DLD1 (cell line): ENCODE results near the gene CAP1.
"Not testable (repeated sequence)": the region's sequence is repeated elsewhere in the genome, so short reads cannot be mapped to it uniquely, and the experiment has no call there.

Source experiments
- in situ Hi-C: cut with HindIII; loops from 2 replicates; pipeline ENCODE4 v1.10.0; 2017; ENCODE audit warnings: low sequenced_read_pairs

CAP1 gene, protein sequence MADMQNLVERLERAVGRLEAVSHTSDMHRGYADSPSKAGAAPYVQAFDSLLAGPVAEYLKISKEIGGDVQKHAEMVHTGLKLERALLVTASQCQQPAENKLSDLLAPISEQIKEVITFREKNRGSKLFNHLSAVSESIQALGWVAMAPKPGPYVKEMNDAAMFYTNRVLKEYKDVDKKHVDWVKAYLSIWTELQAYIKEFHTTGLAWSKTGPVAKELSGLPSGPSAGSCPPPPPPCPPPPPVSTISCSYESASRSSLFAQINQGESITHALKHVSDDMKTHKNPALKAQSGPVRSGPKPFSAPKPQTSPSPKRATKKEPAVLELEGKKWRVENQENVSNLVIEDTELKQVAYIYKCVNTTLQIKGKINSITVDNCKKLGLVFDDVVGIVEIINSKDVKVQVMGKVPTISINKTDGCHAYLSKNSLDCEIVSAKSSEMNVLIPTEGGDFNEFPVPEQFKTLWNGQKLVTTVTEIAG

DNA sequence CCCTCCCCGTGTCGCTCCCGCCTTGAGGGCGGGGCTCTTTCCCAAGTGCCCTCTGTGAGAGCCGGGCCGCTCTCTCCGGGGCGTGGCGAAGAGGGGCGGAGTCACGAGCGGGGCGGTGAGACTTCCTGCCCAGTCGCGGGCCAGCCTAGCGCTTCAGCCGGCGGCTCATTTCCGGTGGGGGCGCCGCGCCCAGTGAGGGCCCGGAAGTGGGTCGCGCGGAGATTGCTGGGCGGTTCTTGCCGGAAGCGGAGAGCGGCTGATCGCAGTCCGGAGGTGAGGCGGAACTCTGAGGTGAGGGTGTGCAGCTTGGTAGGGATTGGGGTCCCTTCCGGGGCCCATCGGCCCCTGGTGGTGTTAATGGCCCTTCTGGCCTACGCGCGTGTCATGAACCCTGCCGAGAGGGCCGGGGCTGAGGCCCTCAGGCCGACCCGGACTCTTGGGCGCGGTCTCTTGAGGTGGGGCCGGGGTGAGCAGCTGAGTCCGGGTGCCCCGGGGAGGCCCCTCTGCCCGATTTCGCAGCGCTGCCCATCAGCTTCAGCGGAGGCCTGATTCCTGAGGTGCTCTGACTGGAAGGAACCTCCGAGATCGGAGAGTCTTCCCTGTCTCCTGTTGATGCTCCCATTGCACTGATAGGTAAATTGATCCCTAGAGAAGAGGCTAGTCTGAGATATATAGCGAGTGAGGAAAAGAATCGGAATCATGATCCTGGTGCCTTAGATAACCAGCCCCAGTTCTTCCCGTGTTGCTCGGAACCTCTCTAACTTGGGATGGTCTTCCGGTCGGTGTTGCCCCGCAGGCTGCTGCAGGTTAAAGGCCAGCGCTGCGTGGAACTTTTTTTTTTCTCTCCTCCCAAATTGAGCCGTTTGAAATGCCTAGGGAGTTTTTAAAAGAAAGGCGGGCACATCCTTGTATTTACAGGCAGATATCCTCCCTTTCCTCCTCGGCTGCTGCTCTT lies at the start of gene CAP1:
Gene CAP1, plus strand, starts transcription at position 219 of the 955 bp plus-strand sequence. CDS start 18,618 bp downstream, outside the sequence.
- in situ Hi-C loops = no loop called here

DNA sequence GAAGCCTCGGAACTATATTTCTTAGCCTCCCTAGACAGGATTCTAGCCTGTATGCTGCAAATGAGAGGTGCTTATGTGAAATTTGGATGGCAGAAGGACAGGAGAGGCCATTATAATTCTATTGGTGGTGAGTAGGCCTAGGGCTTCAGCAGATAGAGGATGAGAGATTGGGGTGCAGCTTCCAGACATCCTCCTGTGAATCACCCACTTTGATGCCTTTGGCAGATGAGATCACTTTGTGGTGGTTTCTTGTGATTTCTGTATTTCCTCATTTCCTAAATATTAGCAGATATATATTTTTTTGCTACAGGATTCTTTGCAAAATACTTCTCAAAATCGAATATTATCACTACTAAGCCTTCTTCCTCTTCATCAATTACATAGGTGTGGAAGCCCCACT lies 48.3 kb upstream of the CAP1 start:
- in situ Hi-C loops = no loop called here

DNA sequence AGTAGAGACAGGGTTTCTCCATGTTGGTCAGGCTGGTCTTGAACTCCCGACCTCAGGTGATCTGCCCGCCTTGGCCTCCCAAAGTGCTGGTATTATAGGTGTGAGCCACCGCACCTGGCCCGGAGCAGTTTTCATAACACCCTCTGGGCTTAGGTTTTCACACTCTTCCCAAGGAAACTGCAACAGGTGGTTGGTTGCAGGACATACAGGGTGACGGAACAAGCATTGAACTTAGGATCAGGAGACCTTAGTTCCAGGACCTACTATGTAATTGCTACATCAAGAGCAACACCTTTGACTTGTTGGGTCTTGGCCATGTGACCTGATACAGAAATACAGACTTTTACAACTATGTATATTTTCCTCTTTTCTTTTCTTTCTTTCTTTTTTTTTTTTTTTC lies 47.6 kb upstream of the CAP1 start:
- in situ Hi-C loops = no loop called here

DNA sequence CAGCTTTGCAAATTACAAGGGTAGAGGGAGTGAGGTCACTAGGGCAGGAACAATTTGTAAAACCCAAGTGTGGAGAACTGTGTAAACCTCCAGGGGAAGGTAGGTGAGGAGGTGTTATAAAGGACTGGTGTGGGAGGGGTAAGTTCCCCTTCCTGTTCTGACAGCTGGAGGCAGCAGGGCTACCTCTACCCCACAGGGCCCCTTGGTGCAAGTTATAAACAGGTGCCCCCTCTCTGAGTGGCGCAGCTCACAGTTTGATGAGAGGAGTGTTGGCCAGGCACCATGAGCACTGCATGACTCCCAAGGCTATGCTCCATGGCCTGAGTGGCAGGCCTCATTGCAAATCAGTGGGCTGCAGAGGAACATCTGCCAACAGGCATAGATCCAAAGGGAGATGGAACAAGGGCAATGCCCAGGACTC lies 44.5 kb upstream of the CAP1 start:
- in situ Hi-C loops = no loop called here

DNA sequence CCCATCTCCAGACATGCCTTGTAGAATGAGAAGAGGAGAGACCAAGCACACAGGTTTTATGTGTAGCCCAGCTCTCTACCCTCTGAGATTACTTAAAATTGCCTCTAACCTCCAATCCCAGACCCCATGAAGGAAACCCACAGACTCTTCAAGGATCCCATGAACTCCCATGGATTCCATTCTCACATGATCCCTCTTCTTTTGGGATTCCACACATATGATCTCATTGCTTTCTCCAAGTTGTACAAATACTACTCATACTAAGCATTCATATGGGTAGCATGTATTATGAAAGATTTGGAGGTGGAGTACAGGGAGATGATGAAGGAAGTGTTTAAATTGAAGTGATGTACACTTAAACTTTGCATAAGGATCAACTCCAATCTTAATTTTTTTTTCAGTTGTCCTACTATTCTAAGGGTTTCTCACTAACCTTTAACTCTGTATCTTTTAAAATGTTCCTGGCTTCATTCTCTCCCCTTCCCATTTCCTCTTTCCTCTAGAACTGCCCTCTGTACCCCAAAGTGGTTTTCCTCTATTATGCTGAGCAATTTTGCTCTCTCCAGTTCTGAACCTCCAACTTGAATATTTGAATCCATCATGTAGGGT lies 44.0 kb upstream of the CAP1 start:
- in situ Hi-C loops = no loop called here

DNA sequence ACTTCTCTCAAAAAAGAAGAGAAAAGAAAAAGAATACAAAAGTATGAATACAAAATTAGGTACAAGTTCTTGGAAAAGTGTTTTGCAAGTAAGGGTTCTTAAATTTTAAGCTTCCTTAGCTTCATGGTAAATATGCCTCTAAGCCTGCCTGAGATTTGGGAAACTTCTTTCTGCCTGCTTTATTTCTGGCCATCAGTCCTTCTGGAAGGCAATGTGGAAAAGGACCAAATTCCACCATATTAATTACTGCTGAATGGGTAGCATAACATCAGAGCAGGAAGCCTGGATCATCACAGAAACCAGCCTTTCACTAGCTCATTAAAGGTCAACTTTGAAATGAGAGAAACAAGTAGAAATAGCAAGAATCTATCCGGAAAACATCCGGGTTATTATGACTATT lies 39.1 kb upstream of the CAP1 start:
- in situ Hi-C loops = no loop called here

DNA sequence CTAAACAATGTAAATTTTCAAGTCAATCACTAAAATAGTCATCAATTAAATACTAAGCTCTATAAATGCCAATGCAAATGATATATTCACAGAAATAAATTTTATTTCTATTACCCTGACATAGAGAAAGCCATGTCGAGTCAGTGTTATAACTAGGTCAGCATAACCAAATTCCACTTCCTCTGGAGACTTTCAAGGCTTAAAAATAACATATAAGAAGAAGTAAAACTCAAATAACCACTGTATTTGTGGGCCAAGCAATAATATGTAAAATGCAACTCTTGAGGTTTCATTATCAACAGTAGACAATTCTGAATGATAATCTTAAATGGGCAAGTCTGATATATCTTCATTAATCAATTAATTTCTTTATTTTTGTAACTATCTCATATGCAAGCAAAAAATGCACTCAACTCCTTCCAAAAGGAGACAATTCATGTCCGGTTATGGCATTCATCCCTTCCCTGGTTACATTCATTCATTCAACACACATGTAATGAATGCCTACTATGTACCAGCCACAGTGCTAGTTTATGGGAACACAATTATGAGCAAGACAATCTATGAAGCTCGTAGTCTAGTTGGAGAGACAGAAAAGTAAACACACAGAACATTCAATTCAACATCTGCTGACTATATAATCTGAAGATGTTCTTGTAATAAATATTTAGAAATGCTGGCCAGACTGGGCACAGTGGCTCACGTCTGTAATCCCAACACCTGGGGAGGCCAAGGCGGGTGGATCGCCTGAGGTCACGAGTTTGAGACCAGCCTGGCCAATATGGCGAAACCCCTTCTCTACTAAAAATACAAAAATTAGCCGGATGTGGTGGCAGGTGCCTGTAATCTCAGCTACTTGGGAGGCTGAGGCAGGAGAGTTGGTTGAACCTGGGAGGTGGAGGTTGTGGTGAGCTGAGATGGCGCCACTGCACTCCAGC lies 37.1 kb upstream of the CAP1 start:
- in situ Hi-C loops = no loop called here

DNA sequence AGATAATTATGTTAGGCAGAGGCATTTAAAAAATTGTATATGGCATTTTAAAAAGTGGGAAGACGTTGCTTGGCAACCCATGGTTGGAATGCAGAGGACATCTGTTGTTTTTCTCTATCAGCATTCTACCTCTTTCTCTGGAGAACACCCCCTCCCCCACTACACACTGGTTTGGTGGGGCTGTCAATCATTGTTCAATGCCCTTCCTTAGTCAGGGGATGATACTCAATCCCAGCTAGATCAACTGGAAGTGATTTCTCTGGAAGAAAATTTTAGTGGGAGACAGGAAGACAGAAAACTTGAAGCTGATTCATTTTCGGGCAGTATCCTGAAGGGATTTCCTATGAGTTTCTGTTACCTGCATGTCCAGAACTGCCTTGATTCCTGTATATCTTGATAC lies 35.7 kb upstream of the CAP1 start:
- in situ Hi-C loops = no loop called here

DNA sequence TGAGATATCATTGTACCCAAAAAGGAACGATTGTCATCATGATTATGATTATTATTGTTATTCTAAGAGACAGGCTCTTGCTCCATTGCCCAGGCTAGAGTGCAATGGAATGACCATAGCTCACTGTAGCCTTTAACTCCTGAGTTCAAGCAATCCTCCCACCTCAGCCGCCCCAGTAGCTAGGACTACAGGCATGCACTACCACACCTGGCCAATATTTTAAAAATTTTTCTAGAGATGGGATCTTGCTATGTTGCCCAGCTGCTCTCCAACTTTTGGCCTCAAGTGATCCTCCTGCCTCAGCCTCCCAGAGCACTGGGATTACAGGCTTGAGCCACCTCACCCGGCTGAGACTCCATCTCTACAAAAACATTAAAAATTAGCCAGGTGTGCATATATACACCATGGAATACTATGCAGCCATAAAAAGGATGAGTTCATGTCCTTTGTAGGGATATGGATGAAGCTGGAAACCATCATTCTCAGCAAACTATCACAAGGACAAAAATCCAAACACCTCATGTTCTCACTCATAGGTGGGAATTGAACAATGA lies 33.0 kb upstream of the CAP1 start:
- in situ Hi-C loops = not testable (repeated sequence)

DNA sequence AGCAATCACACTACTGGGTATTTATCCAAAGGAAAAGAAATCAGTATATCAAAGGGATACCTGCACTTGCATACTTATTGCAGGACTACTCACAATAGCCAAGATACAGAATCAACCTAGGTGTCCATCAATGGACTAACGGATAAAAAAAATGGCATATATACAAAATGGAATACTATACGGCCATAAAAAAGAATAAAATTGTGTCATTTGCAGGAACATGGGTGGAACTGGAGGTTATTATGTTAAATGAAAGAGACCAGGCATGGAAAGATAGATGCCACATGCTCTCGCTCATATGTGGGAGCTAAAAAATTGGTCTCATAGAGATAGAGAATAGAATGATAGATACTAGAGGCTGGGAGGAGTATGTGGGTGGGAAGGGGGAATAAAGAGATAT lies 29.3 kb upstream of the CAP1 start:
- in situ Hi-C loops = no loop called here

DNA sequence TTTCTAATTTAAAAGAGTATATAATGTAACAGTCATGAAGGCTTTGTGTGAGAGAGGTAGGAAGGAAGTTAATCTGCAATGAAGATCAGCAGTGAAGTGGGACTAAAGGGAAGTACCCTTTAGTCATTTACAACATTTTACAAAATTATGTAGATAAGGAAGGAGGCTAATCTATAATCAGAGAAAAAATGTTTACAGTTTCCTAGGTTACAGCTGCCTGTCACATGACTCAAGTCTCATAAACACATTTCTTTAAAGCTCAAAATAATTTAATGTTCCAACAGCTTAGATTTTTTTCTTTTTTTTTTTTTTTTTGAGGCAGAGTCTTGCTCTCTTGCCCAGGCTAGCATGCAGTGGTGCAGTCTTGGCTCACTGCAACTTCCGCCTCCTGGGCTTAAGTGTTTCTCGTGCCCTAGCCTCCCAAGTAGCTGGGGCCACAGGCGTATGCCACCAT lies 26.2 kb upstream of the CAP1 start:
- in situ Hi-C loops = no loop called here

DNA sequence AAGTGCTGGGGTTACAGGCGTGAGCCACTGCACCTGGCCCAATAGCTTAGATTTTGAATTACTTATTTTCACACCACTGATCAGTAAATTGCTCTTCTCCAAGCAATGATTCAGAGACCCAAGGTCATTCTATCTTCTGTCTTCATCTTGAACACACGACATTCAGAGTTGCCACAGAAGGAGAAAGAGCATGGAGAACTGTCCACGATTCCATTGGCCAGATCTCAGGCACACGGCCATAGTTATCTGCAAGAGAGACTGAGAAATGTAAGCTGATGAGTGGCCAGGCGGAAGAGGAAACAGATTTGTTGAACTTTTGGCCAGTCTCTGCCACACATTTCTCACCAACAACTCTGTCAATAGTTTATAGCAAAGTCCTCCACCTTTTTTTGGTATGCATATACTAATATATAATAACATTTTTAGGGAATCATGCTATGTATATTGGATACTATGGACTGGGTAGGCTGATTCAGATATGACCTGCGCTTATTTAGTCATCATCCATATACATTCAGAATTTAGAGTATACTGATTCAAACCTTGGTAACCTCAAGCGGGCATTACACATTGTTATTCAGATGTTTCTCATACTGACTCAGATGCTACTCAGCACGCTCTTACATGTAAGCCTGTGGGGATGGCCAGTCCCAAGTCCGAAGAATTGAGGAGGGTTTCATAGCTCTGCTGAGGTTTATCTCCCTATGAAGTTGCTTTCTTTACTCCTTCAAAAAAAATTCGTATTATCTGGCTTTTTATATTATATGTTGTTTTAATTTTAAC lies 25.5 kb upstream of the CAP1 start:
- in situ Hi-C loops = no loop called here

DNA sequence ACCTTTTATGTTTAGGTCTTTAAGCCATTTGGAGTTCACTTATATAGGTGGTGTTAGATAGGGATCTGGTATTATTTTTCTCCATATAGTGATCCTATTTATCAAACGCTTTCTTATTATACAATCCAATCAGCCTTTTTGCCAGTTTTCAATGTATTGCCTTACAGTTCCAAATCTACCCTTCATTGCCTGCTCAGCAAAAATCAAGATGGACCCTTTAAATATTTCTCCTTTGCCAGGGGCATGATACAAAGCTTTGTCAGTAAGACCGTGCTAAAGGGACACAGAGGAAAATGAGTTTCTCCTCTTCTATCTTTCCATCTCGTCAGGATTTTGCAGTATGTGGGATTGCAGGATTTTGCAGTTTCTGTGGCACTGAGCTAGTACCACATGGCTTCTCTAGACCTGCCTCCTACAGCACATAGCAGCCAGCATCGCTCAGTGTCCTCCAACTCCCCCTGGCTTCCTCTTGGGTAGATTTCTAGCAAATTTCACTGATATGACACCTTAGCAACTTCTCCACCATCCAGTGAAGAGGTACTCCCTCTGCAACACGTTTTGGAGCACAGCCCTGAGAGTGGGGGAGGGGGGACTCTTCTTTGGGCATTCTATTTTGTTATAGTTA lies 22.5 kb upstream of the CAP1 start:
- in situ Hi-C loops = no loop called here

DNA sequence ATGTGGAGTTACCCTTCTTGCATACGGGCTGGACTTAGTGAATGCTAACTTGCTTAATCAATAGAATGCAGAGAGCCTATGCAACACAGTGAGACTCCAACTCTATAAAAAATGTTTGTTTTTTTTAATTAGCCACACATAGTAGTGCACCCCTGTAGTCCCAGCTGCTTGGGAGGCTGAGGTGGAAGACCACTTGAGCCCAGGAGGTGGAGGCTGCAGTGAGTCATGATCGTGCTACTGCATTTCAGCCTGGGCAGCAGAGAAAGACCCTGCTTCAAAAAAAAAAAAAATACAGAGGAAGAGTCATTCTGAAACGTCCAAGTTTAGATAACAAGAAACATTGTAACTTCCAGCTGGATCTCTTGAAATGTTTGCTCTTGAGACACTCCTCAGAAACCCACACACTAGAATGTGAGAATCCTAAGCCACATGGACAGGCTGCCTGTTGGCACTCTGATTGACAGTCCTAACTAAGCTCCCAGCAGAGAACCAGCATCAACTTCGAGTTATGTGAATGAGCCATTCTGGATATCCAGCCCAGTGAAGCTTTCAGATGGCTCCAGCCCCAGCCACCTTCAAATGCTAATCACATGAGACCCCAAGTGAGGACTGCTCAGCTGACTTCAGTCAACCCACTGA lies 20.0 kb upstream of the CAP1 start:
- in situ Hi-C loops = no loop called here

DNA sequence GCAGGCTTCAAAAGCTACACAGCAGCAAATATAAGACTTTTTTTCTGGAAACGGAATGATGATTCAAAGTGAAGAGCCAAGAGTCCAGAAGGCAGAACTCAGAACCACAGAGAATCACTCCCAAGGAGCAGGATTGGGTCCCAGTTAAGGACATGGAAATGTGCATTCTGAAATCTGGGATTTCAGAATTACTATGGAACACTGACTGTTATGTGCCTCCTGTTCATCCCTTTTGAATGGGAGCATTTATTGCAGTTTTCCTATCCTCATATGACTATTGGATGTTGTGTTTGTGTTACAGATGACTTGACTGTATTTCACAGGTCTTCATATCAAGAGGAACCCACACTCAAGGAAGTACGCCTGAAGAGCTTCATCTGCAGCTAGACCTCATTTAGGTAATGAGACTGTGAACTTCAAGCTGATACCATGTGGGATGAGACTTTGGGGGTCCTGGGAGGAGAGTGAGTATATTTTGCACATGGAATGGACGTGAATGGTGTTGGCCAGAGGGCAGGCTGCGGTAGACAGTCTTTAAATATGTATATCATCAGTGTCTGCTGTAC lies 17.1 kb upstream of the CAP1 start:
- in situ Hi-C loops = no loop called here

DNA sequence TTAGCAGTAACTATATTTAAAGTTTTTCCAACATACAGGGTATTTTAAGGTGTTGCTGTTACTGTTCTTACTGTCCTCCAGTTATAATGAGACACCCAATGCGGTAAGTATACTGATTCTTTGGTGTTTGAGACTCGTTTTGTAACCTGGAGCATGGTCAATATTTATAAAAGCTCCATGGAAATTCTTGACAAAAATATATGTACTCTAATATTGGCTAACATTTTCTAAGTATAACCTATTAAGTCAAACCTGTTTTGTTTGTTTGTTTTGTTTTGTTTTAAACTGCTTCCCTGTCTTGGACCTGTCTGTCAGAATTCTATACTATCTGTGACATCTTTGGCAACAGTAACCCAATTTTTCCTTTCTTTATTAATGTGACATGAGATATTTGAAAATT lies 15.9 kb upstream of the CAP1 start:
- in situ Hi-C loops = no loop called here

DNA sequence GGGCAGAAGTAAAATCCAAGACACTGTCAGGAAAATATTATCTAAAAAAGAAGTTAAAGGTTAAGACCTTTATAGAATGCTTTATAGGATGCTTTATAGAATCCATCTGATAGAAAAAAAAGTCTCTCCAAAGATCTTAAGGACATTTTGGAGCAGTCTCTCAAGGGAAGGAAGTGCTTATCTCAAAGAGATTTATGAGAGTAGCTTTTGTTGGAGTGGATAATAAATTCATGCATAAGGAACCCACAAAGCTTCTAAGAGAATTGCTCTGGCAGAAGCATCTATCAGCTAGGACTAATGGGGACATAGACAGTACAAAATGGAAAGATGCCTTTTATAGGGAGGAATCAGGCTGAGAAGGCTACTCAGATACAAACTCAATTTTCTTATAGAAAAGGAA lies 12.9 kb upstream of the CAP1 start:
- in situ Hi-C loops = no loop called here

DNA sequence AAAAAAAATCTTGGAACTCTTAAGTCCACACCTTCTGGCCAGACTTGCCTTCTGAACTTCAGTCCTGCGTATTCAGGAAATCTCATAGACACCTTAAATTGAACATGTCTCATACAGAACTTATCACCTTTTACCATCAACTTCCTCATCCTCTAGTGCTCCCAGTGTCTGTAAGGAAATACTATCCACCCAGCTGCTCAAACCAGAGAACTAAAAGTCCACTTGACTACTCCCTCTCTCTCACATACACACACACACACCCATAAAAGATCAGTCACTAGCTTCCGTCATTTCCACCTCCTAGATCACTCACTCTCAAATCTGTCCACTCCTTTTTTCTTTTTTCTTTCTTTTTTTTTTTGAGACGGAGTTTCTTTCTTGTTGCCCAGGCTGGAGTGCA lies 10.9 kb upstream of the CAP1 start:
- in situ Hi-C loops = no loop called here
